Endometrial microvascular endothelial cells (primary cell): ENCODE data around the gene FRRS1. TPM values are rescaled to one million over a fixed set of nuclear protein-coding genes. Genes with fewer than 3 reads are reported as not detected.

Experiments used
- in situ Hi-C: cut with HindIII; loops from 2 replicates; pipeline ENCODE4 v1.10.0; 2017; ENCODE audit warnings: low sequenced_read_pairs, low pct_unique_long_range_greater_than_20kb; ENCODE audit errors: inconsistent ontology term
- total RNA-seq: library from RNA; depleted of rRNA; stranded (reverse); fragments of >200 nt; gene quantifications from one replicate; pipeline ENCODE4 v1.2.3, GENCODE V29; 2015; ENCODE audit errors: inconsistent ontology term

The FRRS1 gene
- total RNA-seq, 1 donor from 2014 or later, result 0.65 TPM

GRCh38 chr1:99662539-99663080 lies 103.8 kb downstream of the FRRS1 start:
- in situ Hi-C loops, result no loop called here

GRCh38 chr1:99661780-99662179 lies 104.7 kb downstream of the FRRS1 start:
- in situ Hi-C loops, result no loop called here

DNA sequence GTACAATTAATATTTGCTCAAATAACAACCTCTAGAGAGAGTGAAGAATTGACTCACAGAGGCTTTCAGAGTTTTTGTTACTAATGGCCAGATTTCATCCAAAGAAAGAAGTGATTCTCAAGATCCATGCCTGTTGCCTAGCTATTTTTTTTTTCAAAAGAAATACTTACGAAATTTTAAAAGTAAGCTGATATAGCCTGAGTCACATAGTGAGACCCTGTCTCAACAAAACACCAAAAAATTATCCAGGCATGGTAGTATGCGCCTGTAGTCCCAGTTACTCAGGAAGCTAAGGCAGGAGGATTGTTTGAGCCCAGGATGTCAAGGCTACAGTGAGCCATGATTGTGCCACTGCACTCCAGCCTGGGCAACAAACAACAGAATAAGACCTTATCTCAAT lies 105.9 kb downstream of the FRRS1 start:
- in situ Hi-C loops, result no loop called here

DNA sequence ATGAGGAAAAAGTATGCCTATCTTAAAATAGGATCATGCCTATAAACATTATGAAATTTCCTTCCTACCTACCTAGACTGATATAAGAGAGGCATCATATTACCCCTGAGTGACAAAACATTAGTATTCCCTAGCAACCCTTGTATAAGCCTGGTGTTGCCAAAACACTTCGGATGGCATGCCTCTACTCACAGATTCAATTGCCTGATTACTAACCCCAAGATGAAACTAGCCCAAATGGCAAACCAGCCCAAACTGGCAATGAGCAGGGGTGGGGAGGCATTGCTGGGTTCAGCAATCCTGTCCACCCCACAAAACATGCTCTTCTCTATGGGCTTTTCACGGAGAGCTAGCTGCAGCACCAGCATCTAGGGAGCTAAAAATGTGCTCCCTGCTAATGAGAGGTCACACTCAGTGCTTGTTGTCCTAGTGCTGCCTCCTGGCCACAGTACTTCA lies 106.7 kb downstream of the FRRS1 start:
- in situ Hi-C loops, result no loop called here

Other genes with a start within 250 kb of the FRRS1 start
- gene PALMD, start 120.5 kb downstream of the FRRS1 start, total RNA-seq, result 36.1 TPM
- gene AGL, start 83.7 kb upstream of the FRRS1 start, total RNA-seq, result 10.8 TPM
- 20.5 TPM for gene SLC35A3, start 203.4 kb upstream of the FRRS1 start, total RNA-seq